ENCODE data around the gene KHDC4. TPM values are rescaled to one million over a fixed set of nuclear protein-coding genes. Genes with fewer than 3 reads are reported as not detected.

KHDC4 gene
- total RNA-seq, 1 experiment from 2014 or later = 90.9 TPM

GRCh38 chr1:155864393-155864792, 69.8 kb downstream of the KHDC4 start:
- intact Hi-C loops (cut with micrococcal nuclease) = no loop called here
- ChIA-PET POLR2A (no interaction called here), CTCF (interaction anchor here (0.6 kb wide), 1 partner anchor 216 kb away, joined by 3 read pairs; no protein-coding TSS in a partner anchor)
- H3K27ac Mint-ChIP-seq (ENCODE audit: low read depth, unreplicated experiment) = no peak overlapping the region
- H3K4me1 Mint-ChIP-seq (ENCODE audit: insufficient read depth, unreplicated experiment) = no peaks in the 10 kb centered on the region
- H3K27me3 Mint-ChIP-seq (ENCODE audit: insufficient read depth, unreplicated experiment) = peaks cover 20% of the 10 kb centered on the region
- no peak overlapping the region for H3K4me3 Mint-ChIP-seq (ENCODE audit: unreplicated experiment)
- DNase-seq (ENCODE audit: unreplicated experiment) = no peak
- no peaks in the 10 kb centered on the region for H3K36me3 Mint-ChIP-seq (ENCODE audit: insufficient read depth, unreplicated experiment)
- no peak for TF ChIP-seq CTCF (IDR thresholded peaks at IDR 0.05; ENCODE audit: unreplicated experiment)
- no peaks in the 10 kb centered on the region for H3K9me3 Mint-ChIP-seq (ENCODE audit: unreplicated experiment)
- BruUV-seq (replicated peaks) = no TSS peak

Small RNA genes within 50 kb of the gene (microRNA-seq; reads per million reads assigned to microRNA genes)
- gene MIR6738 = not detected

Other genes with a start within 250 kb of the KHDC4 start
- 78.6 and 88.5 TPM in 2 replicates for gene YY1AP1, start 245.6 kb downstream of the KHDC4 start, total RNA-seq (2022)
- gene DAP3, start 245.3 kb downstream of the KHDC4 start, total RNA-seq (2022) = 226 and 235 TPM in 2 replicates
- gene GON4L, start 77.2 kb downstream of the KHDC4 start, total RNA-seq (2022) = 60.1 and 66.3 TPM in 2 replicates
- 0.14 TPM in 1 of 2 replicates, not detected in the other for gene SYT11, start 74.8 kb downstream of the KHDC4 start, total RNA-seq (2022)
- gene RIT1, start 23.1 kb downstream of the KHDC4 start, total RNA-seq (2022) = 36.2 and 43.1 TPM in 2 replicates
- gene RXFP4, start 7.2 kb upstream of the KHDC4 start, total RNA-seq (2022) = not detected in 2 replicates
- 498 and 555 TPM in 2 replicates for gene ARHGEF2, start 44.1 kb upstream of the KHDC4 start, total RNA-seq (2022)
- gene SSR2, start 86.5 kb upstream of the KHDC4 start, total RNA-seq (2022) = 477 and 589 TPM in 2 replicates
- 49.0 and 51.4 TPM in 2 replicates for gene UBQLN4, start 119.4 kb upstream of the KHDC4 start, total RNA-seq (2022)
- 88.1 and 104 TPM in 2 replicates for gene LAMTOR2, start 120.4 kb upstream of the KHDC4 start, total RNA-seq (2022)
- gene RAB25, start 126.7 kb upstream of the KHDC4 start, total RNA-seq (2022) = 1.6 and 5.5 TPM in 2 replicates
- gene MEX3A, start 148.1 kb upstream of the KHDC4 start, total RNA-seq (2022) = 0.88 and 0.91 TPM in 2 replicates
- 620 and 716 TPM in 2 replicates for gene LMNA, start 180.3 kb upstream of the KHDC4 start, total RNA-seq (2022)
- gene SEMA4A, start 219.2 kb upstream of the KHDC4 start, total RNA-seq (2022) = 1.5 and 4.7 TPM in 2 replicates